Activated naive CD8-positive, alpha-beta T cell treated with anti-CD3 and anti-CD28 coated beads, Interleukin-2, amount 50 U/mL, for 16 hours (primary cell): ENCODE data around the gene ARGLU1.

Experiments
- DNase-seq: peaks from one replicate; pipeline ENCODE4 v3.0.0-alpha.2; 2020; ENCODE audit warnings: low read depth, low spot score

ARGLU1 gene

DNA sequence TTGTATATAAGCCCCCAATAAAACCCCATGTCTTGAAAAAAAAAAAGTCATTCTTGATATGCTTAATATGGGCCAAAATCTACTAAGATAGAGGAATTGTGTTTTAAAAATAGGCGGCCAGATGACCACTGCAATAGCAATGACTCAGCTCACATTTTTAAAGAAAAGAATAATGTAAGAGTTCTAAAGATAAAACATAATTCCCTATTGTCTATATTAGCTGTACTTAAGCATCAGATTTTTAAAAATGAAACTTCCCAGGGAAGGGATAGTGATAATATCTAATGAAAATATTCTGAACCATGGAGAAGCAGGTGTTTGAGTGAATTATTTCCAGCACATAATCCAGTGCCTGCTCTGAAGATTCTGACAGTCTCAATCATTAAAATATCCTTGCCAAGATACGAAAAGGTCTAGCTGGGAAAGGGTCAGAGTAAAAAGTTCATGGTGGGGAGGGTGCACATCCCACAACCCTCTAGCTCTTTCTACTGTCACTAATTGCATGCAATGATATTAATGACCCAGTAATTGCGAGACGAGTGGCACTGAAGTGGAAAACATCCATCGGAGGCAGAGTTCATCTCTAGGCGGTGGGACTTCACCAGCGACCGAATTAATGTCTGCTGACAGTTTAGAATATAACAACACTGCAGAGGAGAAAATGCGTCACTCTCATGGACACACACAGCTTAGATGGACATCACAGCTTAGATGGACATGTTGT is 64.0 kb downstream of the ARGLU1 start:
- DNase-seq = no peak

DNA sequence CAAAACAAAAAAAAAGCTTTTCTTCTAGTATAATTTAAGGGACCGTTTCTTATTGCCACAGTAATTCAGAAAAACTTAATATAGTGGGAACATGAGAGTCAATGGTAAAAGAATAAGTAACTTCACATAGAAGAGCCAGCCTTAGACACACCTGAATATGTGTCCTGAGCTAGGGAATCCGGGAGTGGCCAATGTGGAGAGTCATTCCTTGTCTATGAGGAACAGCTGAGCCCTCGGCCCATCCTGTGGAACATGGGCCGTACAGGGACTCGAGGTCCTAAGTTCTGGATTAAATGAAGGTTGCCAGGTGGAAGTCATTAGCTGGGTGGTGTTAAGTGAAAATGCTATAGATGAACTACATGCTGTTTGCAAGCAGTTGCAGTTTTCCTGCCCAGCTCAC is 64.7 kb downstream of the ARGLU1 start:
- DNase-seq = no peak

DNA sequence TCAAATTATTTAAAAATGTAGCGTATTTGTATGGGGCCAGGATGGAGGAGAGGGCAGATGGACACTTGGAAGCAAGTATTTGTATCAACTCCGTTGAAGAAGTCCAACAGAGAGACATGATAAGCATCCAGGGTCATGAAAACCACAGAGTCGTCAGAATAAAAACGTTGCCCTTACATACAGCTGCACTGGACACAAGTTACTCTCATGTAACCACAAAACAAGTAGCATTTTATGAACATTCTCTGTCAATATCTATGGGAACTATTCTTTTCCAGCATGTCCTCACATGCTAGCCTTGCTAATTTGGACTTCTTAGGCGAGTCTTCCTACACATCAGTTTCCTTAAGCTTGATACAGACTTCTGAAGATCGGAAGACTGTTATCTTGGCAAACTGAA is 67.5 kb downstream of the ARGLU1 start:
- no peak for DNase-seq

DNA sequence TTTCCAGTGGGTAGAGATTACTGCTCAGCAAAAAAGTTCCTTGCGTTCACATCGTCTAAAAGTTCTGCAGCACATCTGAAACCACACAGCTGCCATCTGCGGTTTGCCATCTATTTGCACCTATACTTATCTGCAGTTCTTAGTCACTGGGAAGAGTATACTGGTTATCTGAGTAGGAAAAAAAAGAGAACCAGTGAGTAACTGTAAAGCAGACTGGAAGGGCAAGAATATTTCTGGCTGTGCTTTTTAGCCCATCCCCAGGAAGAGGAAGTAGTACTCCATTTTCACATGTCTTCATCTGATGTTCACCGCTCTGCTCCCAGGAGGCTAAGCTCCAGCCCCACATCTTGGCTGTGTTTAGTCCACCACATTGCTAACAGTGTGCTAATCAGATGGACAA is 68.0 kb downstream of the ARGLU1 start:
- no peak for DNase-seq

DNA sequence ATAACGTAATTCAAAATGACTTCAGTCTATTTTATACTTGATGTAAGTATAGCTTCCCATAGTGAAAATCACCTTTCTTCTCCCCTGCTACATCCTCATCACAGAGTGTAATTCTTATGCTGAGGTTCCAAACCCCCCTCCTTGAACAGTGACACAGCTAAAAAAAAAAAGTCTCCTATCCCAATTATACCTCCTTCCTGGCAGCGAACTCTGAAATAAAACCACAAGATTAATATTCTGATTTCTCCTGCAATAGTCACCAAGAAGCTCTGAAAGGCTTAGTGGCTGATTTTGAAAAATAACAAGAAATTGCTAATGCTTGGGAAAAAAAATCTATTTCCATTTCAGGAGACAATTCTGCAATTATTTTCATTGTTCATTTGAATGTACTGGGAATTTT is 68.8 kb downstream of the ARGLU1 start:
- no peak for DNase-seq

DNA sequence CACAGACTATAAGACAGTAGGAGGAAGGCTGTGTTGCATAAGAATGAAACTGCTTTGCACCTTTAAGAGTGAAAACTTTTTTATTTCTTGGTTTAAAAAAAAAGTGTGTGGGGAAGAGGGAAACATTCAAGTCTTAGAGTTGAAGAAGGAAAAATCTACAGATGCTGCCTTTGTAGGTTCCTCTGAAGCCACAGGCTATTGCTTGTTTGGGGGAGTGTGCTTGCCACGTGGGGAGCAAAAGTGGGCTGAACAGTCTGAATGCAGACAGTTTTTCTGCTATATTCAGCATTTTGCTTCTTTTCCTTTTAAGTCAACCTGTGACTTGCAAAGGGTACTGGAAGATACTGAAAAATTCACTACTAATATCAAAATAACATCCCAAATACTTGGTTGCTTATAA is 69.4 kb downstream of the ARGLU1 start:
- no peak for DNase-seq

DNA sequence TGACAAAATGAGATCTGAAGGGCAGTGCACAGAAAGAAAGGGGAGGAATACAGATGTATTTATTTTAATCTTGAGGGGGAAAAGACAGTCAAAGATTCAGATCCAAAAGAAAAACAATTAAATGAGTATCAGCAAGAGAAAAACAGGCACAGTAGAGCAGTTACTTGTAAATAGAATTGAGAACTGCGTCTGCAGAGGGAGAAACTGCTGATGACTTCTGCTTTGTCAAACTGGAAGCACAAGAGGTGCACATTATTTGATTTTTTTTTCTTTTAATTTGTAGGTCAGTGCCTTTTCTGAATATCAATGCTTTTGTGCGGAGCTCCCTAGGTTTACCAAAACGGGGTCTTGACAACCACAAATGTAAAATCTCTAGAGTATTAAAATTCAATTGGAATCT is 69.8 kb downstream of the ARGLU1 start:
- DNase-seq = no peak

DNA sequence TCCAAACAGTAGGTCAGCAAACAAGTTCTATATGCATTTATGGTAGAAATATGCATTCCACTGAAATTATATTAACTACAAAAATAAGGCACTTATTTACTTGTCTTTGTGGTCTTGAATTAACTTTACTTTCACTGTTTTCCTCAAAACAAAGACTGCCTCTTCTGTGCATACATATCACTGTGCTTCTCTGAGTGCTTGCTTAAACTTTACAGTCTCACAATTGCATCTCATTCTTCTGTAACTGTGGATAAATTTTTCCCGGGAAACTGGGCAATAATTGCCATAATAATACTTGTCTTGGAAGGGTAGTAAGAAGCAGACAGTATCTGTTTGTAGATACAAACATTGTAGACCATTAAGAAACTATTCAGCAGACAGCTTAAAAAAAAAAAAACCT is 70.9 kb downstream of the ARGLU1 start:
- DNase-seq = no peak

DNA sequence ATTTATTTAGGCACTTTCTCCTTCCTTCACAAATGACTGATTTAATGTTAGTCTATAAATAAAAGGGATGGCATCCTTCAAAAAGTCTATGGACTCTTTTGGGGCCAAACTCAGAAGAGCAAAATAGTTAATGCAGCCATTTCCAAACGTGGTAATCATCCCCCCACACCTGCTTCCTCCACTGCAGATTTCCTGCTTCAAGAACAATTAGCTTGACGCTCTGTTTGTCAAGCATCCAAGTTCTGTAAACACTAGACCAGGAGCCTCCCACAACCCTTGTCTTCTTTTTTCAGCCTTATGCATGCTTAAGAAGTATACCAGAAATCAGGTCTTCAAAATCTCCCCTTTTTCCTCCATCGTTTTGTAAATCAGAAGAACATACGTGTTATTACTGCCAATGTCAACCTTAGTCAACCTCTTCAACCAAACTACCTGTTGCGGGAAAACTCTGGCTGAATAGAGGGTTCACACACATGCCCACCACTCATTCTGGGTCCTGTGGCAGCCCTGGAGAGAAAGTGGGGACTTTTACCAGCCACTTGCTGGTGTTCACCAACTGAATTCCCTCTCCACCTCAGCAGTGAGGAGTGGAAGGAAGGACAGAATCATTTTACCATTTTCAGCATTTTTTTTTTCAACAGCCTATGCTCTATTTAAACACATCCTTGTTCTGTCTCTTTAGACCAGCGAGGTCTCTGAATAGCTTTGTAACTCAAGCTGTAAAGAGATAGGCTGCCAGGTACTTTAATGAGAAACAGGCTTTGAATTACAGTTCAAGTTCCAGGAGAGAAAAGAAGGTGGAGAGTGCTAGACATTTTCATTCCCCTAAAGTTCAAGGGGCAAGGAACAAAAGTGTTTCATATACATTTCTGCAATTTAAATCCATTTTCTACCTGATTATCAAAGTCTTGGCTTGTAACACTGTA is 71.6 kb downstream of the ARGLU1 start:
- no peak for DNase-seq

DNA sequence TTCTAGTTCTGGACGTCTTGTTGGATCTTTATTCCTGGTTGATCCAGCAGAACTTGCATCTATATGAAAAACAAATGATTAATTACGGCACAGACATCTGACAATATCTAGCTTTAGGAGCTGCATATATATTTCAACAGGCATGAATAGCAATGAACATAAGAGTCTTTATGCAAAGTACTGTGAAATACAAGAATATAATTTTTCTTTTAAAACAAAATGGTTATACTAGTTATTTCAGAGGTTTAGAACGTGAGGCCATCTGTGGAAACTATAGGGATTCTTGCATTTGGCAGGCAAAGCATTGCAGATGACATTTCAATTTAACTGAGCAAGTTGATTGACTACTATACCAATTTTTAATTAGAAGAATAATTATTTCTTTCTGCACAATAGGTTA is 73.0 kb downstream of the ARGLU1 start:
- no peak for DNase-seq

DNA sequence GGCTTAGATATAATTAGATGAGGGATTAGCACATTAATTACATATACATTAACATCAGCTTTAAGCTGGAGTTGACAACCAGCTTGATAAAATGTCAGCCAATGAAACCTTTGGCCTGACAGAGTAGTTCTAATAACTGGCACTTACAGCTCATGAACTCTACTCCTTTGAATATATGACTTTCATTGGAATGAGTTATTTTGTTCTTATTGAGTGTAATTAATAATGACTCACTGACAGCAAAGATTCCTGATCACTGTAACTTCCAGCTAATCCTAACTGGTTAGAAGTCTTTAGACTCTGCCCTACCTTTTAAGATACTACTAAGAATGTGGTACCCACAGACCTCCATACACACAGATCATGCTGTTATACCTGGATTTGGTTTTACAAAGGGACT is 73.4 kb downstream of the ARGLU1 start:
- no peak for DNase-seq

DNA sequence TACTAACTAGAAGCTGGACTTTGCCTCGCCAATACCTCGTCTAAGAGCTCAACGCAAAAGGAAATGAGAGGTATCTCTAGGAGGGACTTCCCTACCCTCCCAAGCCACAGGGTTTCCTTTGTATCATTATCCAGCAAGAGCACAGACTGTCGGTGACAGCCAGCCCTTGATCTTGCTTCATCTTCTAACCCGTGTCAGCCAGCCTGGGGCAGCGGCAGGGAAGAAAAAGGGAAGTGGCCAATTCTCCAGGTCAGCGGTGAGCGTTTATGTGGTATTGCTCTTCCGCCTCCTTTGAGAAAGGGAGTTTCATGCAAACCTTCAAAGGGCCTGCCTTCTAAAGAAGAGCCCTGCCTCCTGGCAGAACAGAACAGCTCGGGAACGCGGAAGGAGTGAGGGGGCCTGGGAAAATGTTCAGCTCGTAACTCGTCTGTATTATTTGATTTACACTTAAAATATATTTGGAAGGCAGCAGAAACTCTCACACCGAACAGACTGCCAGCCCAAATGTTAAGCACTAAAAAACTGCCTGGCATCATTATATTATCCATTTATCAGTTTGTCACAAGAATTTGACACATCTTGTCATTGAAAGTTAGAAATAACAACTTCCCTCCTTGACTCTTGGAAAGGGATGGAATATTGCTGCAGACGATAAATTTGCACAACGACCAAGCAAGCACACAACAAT is 74.3 kb downstream of the ARGLU1 start:
- DNase-seq = no peak

DNA sequence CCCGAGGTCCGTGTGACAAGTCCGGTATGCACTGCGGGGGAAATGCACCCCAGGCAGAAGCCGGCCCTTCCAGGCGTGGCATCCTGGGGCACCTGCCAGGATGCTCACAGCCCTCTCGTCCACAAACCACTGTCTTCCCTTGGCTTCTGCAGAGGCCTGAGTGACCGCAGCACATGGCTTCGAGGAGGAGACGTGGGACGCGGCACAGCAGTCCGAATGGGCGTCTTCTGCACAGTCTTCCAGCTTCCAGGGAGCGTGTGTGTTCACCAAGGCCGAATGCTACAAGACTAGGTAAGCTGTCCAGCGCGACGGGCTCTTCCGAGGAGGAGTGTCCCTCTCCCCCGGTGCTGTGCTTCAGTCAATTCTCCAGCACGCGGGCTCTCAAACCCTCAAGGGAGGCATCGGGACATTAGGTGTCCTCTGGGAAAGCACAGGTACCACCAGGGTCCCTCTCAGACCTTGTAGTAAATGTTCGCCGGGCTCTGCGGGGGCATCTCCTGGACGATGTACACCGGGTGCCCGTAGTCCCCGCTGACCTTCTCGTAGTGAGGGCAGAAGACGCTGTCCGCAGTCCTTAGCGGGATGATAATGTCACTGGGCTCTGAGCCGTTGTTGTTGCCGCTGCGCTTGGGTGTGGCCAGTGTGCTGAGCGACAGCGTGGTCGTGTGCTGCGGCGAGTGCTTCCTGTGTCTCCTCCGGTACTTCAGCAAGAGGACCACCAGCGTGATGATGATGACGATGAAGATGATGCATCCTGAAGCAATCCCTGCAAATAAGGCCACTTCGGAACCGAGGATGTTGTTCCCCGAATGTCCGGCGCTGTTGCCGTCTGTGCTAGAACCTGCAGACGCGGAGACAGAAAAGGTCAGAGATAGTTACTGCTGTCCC is 75.1 kb downstream of the ARGLU1 start:
- no peak for DNase-seq

DNA sequence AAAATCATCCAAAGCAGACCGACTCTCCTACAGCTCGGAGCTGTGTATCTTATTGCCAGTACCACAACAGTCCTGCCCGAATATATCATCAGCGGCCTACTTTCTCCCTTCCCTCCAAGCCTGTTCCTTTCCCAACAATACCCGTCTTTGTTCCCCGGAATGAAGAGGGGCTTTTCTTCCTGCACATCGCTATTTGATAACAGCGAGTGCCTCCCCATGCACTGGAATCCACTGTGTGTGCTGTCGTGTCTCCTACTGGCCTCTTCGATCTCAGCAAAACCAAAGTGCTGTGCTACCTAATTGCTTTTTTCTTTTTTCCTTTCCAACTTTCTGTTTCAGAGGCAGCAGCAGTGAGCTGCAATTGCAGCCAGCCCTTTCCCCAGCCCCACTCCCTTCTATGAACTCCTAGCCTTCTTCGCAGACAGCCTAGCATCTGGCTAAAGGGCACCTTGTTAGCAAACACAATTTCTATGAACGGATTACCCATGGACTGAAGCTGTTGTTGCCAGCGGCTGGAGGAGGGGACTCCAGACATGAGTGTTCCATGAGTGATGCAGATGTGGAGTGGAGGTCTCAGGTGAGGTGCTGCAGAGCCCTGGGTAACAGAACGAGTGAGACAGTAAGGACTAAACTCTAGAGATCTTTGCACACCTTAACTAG is 75.9 kb downstream of the ARGLU1 start:
- no peak for DNase-seq
